SU-DHL-6 (cell line): Measurements from ENCODE around the gene SLC25A45.

Source experiments
- CTCF ChIP-seq: fragments of 200-600 bp; sonication (generic); IDR thresholded peaks from one replicate; pipeline ENCODE4 v1.5.1; 2017; ENCODE audit warnings: antibody characterized with exemption, mild to moderate bottlenecking, low read length, moderate library complexity; ENCODE audit not compliant: insufficient read depth, poor library complexity, severe bottlenecking
- EZH2phosphoT487 ChIP-seq: fragments of 200-600 bp; sonication (generic), shearing (Covaris generic); conservative IDR thresholded peaks from 2 replicates; pipeline ENCODE4 v1.6.1; 2018; ENCODE audit warnings: mild to moderate bottlenecking, antibody characterized with exemption, low read length, moderate library complexity, mixed read lengths

GRCh38 chr11:65424205-65425104 is 42.0 kb upstream of the SLC25A45 start:
- TF ChIP-seq CTCF (no peak), EZH2phosphoT487 (no peak)
